ENCODE results near the gene URAD.
"Not testable (repeated sequence)": the region's sequence is repeated elsewhere in the genome, so short reads cannot be mapped to it uniquely, and the experiment has no call there.

The URAD gene

DNA sequence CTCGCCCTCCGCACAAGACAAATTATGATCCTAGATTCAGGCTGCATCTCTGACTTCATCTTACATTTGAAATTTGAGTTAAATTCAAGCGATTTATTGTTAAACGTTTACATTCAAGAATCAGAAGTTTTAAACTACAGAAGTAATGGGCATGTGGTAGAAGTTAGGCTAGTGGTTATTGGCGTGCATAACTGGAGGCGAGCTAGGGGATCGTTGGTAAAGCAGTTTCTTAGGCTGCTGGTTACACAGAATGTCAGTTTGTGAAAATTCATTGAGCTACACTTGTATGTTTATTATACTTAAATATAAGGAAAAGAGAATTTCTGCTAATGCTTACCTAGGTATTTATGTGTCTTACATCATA, 18.6 kb downstream of the URAD start:
- no peak for DNase-seq

DNA sequence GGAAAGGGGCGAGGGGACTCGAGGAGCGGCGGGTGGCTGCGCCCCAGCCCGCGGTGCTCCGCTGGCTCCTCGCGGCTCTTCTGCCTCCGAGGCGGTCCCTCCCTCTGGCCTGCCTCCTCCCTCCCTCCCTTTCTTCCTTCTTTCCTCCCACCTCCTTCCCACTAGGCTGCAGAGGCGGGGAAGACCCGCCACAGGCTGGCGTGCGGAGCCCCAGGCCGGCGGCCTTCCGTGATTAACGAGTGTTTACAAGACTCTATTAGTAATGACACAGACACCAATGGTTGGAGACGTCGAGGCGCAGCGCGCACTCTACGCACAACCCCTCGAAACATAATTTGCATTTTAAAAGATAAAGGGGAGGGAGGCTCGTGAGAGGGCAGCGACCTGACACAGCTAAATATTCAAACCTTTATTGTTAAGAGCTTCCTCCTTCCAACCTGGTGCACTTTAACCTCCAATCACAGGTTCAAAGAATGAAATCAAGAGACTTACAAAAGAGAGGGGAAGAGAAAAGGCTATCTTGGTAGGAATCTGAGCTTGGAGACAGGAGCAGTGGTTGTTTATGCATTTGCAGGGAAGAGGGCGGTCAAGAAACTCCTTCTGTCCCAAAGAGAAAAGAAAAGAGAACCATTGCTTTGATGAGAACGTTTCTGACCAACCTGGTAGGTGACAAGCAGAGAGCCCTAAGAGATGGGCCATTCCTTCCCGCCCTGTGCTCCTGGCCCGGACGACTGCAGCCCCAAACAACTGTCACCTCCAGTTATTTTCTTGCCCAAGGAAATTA, 19.2 kb downstream of the URAD start, which contains the start of gene CDX2:
CDX2 (minus strand) TSS at position 234 of the 784 bp plus-strand sequence. CDS start 309 bp downstream, outside the sequence.
- DNase-seq = no peak

DNA sequence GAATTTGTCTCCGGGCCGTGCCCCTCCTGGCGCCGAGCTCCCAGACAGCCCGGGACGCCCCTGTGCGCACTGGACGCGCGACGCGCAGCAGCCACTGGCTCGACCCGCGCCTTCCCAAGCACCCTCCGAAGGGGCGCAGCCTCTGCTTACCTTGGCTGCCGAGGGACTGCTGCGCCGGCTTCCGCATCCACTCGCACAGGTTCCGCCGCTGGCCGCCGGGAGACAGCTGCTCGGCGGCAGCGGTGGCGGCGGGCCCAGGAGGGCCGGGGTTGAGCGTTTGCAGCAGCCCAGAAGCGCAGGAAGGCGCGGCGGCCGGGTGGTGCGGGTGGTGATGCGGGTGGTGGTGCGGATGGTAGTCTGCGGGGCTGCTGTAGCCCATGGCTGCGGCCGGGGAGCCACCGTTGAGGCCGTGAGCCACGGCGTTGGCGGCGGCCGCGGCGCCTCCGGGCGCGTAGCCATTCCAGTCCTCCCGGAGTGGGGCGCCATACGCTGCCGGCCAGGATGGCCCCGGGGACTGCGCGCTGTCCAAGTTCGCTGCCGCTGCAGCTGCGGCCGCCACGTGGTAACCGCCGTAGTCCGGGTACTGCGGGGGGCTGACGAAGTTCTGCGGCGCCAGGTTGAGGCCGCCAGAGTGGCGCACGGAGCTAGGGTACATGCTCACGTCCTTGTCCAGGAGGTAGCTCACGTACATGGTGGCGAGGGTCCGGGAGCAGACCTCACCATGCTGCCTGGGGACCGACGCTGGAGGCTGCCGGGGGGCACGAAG, 20.0 kb downstream of the URAD start:
- no peak for DNase-seq

DNA sequence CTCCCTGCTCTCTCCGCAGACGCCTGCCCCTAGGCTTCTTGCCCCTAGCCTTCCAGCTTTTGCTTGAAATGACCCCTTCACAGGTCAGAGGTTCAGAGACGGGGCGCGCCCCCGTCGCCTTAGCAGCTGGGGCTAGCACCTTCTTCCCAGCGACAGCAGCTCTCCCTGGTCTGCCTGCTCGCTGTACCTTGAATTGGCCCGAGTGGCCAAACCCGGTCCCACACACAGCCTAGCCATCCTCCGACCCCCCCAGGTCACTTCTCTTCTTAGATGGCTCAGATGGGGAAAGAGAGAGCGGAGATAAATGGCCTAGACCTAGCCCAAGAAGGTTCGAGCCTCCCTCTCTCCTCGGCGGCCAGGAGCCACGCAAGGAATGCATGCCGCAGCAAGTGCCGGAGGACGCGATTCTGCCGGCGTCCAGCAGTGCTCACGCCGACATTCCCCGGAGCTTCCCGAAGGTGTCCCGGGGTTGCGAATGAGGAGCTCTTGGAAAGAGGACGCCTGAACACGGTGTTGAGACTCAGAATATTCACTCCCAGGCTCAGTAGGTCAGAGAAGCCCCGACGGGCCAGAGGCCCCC, 20.7 kb downstream of the URAD start:
- no peak for DNase-seq

DNA sequence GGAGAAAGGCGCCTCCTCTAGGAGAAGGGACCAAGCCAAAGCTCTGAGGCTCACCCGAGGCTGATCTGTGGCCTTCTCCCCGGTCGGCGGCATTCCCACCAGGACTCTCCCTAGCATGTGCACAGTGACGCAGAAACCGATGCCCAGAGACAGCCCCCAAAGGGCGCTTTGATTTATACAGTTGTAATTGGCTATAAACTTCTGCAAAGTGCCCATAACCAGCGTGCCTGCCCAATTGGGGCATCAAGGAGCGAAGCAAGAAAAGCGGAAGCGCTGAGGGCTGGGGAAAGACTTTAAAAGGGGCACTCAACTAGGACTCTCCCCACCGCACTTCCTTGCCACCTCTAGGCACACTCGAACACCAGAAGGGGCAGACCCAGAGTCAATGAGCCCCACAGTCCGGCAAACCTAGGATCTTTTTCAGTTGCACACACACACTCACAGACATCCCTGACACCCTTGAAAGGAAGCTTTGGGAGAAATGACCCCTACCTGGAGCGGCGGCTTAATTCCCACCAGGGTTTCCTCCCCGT, 21.2 kb downstream of the URAD start:
- no peak for DNase-seq

DNA sequence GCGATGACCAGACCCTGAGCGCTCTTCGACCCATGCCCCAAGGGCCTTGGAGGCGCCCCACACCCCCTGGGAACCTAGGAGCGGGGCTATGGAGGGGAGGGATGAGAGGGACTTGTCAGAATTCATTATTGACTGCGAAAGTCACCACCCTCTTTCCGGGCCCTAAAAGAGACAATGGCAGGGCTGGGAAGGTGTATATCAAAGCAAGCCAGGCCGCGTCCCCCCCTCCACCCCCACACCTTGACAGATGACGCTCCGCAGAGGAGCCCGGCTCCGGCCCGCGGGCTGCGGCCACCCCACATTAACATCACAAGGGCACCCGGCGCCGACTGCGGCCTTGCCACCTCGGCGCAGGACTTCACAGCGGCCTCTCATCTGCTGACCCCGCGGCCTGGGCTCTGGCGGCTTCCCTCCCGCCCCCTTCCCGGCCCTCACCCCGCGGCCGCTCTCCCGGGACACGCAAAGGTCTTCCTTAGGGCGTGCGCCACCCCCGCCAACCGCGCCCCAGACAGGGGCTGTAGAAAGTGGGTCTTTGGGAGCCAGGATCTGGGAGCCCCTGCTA, 21.8 kb downstream of the URAD start:
- no peak for DNase-seq

DNA sequence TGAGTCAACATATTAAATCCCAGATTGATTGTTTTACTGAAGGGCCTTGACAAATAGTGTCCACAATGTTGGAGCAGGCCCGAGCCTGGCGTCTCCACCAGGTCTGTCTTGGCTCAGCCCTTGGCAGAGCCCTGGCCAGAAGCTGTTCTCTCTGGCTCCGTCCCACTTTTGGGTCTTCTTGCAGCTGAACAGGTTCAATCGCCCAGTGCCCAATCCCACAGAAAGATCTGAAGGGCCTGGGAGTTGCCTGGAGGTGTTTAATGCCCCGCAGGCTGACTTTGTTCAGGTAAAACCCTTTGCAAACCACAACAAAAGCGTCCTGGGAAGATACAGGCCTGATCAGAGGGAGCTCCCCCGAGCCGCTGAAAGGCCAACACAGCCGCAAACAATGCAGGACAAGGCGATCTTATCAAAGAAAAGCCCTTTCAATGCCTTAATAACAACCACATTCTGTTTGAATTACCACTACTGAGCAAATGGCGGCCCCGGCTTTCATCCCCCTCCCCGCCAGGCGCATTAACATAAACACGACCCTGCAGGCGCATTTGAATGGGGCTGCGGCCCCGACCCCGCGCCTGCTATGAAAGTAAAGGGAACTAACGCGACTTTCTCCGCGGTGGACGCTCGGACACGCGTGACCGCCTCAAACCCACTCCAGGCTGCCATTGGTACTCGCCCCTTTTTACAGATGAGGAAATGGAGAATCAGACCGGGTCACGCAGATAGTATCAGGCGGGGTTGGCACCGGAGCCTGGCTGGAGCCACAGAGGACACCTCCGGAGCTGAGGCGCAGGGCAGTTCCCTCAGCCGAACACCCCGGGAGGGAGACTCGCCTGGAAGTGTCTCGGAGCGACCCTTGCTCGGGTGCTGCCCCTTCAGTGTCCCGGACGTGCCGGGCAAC, 22.5 kb downstream of the URAD start:
- DNase-seq = no peak

DNA sequence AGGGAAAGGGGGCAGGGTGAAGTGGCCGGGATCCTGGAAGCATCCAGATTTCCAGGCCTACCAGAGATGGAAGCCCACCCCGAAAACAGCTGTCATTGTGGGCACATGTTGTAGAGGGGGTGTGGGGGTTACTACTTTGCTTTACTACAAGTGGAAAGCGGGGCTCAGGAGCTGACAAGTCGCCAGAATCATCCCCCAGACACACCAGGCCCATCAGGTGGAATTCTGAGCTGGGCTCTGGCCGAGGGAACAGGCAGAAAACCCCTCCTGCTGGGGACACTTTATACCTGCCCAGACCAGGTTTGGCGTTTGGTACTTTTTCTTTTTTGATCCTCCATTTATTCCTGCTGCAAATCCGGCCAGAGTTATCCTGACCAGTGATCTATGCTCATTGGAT, 23.2 kb downstream of the URAD start:
- no peak for DNase-seq

DNA sequence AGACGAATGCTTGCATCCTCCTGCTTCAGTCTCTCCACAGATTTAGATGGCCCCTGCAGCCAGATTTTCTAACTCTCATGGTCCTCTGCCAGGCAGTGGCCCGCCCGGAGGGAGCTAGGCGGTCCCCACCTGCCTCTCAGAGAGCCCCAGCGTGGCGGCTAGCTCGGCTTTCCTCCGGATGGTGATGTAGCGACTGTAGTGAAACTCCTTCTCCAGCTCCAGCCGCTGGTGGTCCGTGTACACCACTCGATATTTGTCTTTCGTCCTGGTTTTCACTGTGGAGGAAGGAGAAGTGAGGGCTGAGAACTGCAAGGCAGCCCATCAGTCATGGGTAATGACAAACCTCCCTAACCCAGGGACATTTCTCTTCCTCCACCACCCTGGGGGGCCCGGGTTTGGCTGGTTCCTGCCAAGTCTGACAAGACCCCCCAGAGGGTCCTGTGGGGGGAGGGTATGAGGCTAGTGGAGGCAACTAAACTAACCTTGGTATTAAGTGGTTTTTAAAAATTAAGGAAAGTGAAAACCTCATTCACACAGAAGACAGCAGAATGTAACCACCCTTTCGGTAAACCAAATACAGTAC, 23.7 kb downstream of the URAD start:
- DNase-seq = no peak

DNA sequence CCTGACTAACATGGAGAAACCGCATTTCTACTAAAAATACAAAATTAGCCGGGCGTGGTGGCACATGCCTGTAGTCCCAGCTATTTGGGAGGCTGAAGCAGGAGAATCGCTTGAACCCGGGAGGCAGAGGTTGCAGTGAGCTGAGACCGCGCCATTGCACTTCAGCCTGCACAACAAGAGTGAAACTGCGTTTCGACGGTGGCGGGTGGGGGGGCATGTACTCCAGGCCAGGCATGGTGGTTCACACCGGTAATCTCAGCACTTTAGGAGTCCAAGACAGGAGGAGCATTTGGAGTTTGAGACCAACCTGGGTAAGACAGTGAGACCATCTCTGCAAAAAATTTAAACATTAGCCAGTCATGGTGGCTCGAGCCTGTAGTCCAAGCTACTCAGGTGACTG, 24.3 kb downstream of the URAD start:
- DNase-seq = not testable (repeated sequence)

DNA sequence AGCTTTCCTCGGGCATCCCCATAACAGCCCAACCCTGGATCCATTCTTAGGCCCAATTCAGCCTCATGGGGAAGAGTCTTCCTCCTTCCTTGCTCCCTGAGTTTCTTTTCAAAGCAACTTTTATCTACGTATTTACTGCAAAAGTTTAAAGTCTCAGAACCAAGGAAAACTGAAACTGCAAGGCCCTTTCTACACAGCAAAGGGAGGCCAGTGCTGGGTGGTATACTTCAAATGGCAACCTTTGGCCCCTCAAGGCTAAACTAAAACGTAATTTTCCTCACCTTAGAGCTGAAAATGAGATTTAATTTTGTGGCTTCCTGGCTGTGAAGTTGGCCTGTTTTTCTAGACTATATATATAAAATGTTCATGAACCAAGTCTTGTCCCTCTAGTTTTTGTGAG, 25.0 kb downstream of the URAD start:
- no peak for DNase-seq

DNA sequence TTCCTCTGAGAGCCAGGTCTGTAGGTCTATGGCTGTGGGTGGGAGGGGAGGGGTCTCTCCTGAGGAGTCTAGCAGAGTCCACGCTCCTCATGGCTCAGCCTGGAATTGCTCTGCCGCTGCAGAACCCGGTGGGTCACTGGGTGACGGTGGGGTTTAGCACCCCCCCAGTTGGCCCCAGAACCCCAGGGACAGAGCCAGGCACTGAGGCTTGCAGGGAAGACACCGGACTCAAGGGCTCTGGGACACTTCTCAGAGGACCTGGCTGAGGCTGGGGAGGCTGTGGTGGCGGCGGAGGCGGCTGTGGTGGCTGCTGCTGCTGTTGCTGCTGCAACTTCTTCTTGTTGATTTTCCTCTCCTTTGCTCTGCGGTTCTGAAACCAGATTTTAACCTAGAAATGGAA, 25.5 kb downstream of the URAD start:
- DNase-seq = no peak

DNA sequence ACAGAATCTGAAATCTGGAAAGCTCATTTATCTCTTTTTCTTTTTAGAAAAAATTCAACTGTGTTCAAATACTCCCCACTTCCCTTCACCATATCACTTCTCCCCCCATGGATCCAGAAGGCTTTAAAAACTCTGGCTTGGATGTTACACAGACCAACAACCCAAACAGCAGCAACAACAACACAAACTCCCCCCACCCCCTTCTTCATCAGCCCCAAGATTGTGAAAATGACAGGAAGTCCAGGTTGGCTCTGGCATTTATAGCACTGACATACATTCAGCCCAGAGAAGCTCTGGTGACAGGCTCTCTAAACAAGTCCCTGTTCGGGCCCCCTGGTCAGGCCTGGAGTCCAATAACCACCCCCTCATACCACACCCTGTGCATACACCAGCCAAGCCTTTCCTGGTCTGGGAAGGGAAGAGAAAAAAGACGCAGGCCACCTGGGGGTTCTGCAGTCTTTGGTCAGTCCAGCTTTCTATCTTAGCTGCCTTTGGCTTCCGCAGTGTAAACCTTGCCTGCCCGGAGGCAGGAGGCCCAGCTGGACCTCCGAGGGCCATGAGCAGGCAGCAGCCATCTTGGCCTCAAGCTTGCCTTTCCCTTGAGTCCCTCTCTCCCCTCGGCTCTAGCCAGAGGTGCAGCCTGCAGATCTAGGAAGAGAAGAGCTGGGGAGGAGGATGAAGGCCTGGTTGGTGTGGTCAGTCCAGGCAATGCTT, 26.2 kb downstream of the URAD start:
- no peak for DNase-seq

DNA sequence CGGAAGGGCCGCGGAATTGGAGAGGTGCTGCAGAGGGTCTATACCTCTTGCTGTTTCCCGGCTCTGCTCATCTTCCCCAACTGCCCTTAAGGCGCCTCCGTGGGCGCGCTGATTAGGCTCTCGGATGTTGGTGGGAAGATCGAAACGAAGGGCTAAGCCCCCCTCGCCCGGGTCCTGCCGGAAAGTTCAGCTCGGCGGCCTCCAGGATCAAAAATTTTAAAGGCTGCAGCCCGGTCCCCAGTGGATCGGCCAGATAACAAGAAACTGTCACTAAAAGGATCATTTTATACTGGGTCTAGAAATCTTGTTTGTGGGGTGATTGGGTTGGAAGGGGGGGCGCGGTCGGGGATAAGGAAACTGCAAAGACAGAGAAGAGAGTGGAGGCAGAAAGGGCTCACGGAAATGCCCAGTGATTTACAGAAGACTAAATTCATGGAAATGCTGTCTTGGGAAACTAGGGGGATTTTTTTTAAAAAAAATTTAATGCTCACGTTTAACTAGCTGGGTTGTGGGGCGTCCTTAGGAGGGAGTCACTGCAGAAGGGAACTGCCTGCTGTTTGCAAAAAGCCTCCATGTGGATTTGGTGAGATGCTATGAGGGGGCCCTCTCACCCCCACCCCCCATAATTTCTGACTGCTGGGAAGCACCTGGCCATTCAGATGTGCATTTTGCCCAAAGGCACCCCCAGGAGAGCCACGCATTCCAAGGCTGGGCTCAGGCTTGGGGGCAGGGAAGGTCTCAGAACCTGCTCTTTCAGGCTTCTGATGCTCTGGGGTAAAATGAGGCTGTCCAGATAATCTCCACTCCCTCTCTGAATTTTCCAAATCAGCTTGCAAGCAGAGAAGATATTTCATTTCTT, 27.0 kb downstream of the URAD start:
- DNase-seq = no peak

DNA sequence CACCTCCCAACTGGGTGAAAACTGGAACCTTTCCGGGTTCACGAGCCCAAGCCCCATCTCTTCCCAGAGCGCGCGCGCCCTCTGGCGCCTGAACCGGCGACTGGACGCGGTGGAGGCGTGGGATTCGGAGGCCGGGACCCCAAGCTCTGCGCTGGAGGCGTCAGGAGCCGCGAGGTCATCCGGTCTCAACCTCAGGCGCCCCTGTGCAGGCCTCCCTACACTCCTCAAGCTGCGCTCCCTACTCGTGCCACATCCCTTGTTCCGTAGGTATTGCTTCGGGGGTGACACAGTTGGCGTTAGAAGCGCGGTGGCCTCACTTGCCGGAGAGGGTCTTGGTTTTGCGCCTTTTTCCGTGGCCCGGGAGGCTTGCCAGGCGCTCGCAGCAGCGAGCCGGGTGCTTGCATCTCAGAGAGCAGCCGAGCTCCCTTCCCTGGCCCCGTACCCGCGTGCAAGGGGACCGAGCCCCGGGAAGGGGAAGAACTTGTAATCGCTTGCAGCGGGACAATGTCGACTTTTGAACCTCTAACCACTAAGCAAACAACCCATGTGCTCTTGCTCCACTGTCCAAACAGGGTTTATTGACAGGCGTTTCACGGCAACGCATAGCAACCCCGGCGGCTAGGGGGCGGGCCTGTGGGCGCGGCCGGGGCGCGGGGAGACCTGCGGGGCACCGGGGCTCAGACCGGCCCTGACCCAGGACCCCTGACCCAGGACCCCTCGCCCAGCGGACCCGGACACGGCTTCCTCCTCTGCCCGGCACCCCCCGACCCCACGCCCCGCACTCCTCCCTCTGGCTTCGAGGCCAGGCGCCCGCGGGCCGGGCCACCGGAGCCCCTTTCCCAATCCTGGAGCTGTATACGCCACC, 27.9 kb downstream of the URAD start:
- DNase-seq = no peak

DNA sequence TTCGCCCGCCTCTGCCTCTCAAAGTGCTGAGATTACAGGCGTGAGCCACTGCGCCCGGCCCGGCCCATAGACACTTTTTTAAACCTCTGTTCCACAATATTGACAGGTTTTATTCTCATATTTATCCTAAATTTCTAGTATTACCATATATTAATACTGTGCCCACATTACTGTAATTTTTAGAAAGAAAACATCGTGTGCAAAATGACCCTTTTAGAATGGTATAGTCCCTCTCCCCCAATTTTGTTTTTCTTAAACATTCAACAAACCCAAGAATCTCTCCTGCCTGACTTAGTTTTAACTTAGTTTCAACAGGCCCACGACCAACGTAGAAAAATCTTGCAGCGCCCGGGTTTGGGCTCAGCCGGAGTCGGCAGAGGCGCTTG, 28.5 kb downstream of the URAD start:
- DNase-seq = no peak

DNA sequence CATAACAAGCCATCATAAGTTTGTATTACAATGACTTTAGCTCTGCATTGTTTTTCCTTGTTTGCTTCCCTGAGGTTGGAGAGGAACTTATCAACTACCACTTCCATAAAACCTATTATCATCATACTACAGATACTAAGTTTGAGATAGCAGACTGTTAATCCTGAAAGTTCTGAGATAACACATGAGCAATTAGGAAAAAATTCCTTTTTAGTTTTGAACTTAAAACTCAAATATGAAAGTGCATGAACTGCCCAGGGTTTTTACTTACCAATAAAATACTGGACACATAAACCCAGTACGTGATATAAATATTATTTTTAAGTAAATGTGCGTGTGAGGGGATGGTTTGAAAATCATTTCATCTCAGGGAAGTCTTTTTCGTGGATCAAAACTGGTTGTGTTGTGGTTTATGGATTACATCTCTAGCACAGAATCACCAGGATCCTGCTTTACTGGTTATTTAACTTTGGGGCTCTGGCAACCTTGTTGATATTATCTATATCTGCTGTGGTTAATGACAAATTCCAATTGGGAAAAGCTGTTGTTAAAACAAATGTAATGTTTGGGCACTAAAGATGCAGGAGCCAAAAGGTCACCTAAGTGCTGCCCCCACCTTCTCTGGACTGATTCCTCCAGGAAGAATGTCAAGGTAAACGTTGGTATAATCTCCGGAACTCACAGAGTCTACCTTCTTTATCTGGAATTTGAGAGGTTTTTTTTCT, 31.8 kb downstream of the URAD start:
- DNase-seq = no peak

DNA sequence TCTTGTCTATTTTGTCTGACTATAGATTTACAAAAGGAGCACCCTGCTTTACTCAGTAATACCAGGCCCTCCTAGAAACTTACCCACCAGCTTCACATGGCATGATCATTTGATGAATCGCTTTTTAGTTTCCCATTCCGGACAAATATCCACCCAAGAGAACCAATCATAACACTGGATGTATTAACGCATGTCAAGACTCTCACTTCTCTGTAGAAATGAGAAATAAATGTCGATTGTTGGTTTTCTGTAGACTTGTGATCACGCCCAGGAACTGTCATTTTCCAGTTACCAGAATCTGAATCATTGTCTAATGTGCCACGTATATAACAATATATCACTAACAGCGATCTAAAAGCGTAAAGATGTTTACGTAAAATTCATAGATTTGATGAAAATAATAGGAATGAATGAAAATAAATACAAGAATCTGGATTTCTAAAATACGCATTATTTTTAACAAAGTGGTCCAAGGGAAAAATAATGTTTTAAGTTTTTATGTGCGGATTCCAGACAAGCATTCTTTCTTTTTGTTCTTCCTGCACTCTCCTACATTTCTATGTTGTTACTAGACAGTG, 33.4 kb downstream of the URAD start:
- DNase-seq = no peak
